H9 (cell line): ENCODE measurements around the gene DNAJC15. TPM values are rescaled to one million over a fixed set of nuclear protein-coding genes. Genes with fewer than 3 reads are reported as not detected.
A peak's percentile ranks its signal among the peaks of the same experiment; 100 is the strongest.
"Not testable (repeated sequence)": the region's sequence is repeated elsewhere in the genome, so short reads cannot be mapped to it uniquely, and the experiment has no call there.

ENCODE experiments used
- DNase-seq: peaks from one replicate; pipeline ENCODE4 v3.0.0-alpha.2; 2017
- H2AFZ ChIP-seq: one replicate; pipeline ENCODE4 v1.6.1; 2013; ENCODE audit warnings: mild to moderate bottlenecking, low read length, control low read depth, moderate library complexity
- H2AK5ac ChIP-seq: 2 replicates; pipeline ENCODE4 v1.6.1; 2013; ENCODE audit warnings: low read length, control low read depth, mixed read lengths; ENCODE audit not compliant: insufficient read length
- H2BK120ac ChIP-seq: one replicate; pipeline ENCODE4 v1.6.1; 2013; ENCODE audit warnings: low read depth, mild to moderate bottlenecking, low read length, control low read depth, inconsistent platforms; ENCODE audit not compliant: poor library complexity, severe bottlenecking
- H2BK12ac ChIP-seq: 2 replicates; pipeline ENCODE4 v1.6.1; 2013; ENCODE audit warnings: low read length, control low read depth, mixed read lengths, low read depth; ENCODE audit not compliant: insufficient read length
- H2BK15ac ChIP-seq: 2 replicates; pipeline ENCODE4 v1.6.1; 2013; ENCODE audit warnings: low read depth, low read length, control low read depth
- H2BK20ac ChIP-seq: one replicate; pipeline ENCODE4 v1.6.1; 2013; ENCODE audit warnings: low read depth, mild to moderate bottlenecking, low read length, control low read depth, inconsistent platforms; ENCODE audit not compliant: poor library complexity, severe bottlenecking
- H2BK5ac ChIP-seq: 2 replicates; pipeline ENCODE4 v1.6.1; 2013; ENCODE audit warnings: low read length, control low read depth, mixed read lengths; ENCODE audit not compliant: insufficient read length
- H3K14ac ChIP-seq: 2 replicates; pipeline ENCODE4 v1.6.1; 2013; ENCODE audit warnings: low read length, control low read depth; ENCODE audit not compliant: insufficient read depth
- H3K18ac ChIP-seq: 2 replicates; pipeline ENCODE4 v1.6.1; 2013; ENCODE audit warnings: low read depth, mild to moderate bottlenecking, mixed read lengths, low read length, control low read depth; ENCODE audit not compliant: insufficient read length
- H3K23ac ChIP-seq: 2 replicates; pipeline ENCODE4 v1.6.1; 2013; ENCODE audit warnings: low read length, control low read depth, mixed read lengths, low read depth; ENCODE audit not compliant: insufficient read length
- H3K23me2 ChIP-seq: 2 replicates; pipeline ENCODE4 v1.6.1; 2013; ENCODE audit warnings: low read depth, mild to moderate bottlenecking, mixed read lengths, low read length, control low read depth; ENCODE audit not compliant: insufficient read length, poor library complexity, severe bottlenecking
- H3K27ac ChIP-seq: 2 replicates; pipeline ENCODE4 v1.5.1; 2013; ENCODE audit warnings: low read length, control low read depth, mixed read lengths, low read depth; ENCODE audit not compliant: insufficient read length
- H3K27me3 ChIP-seq: 2 replicates; pipeline ENCODE4 v1.6.1; 2013; ENCODE audit warnings: low read length, control low read depth, inconsistent platforms; ENCODE audit not compliant: insufficient read depth
- H3K4ac ChIP-seq: 2 replicates; pipeline ENCODE4 v1.6.1; 2013; ENCODE audit warnings: low read depth, mild to moderate bottlenecking, control low read depth, inconsistent platforms, low read length, moderate library complexity
- H3K4me1 ChIP-seq: 2 replicates; pipeline ENCODE4 v1.6.1; 2013; ENCODE audit warnings: low read length, control low read depth, inconsistent platforms; ENCODE audit not compliant: insufficient read depth
- H3K4me2 ChIP-seq: 2 replicates; pipeline ENCODE4 v1.6.1; 2013; ENCODE audit warnings: low read length, control low read depth, mixed read lengths; ENCODE audit not compliant: insufficient read length, insufficient read depth
- H3K56ac ChIP-seq: 2 replicates; pipeline ENCODE4 v1.6.1; 2013; ENCODE audit warnings: low read depth, mild to moderate bottlenecking, mixed read lengths, low read length, control low read depth; ENCODE audit not compliant: insufficient read length
- H3K79me1 ChIP-seq: 2 replicates; pipeline ENCODE4 v1.6.1; 2013; ENCODE audit warnings: low read depth, mild to moderate bottlenecking, moderate library complexity, low read length, control low read depth, inconsistent platforms; ENCODE audit not compliant: insufficient read depth, poor library complexity, severe bottlenecking
- H3K79me2 ChIP-seq: 2 replicates; pipeline ENCODE4 v1.6.1; 2013; ENCODE audit warnings: low read length, control low read depth, inconsistent platforms; ENCODE audit not compliant: insufficient read depth
- H3K9ac ChIP-seq: 2 replicates; pipeline ENCODE4 v1.6.1; 2013; ENCODE audit warnings: low read length, control low read depth, mixed read lengths; ENCODE audit not compliant: insufficient read length; ENCODE audit errors: extremely low read depth
- H3K9me3 ChIP-seq: one replicate; pipeline ENCODE4 v1.6.1; 2013; ENCODE audit warnings: low read depth, low read length, inconsistent platforms; ENCODE audit not compliant: control insufficient read depth
- H3T11ph ChIP-seq: one replicate; pipeline ENCODE4 v1.6.1; 2013; ENCODE audit warnings: mild to moderate bottlenecking, low read length, control low read depth, inconsistent platforms
- H4K20me1 ChIP-seq: one replicate; pipeline ENCODE4 v1.6.1; 2013; ENCODE audit not compliant: control insufficient read depth, insufficient read length, insufficient read depth
- H4K5ac ChIP-seq: 2 replicates; pipeline ENCODE4 v1.6.1; 2013; ENCODE audit warnings: low read depth, mild to moderate bottlenecking, mixed read lengths, low read length, control low read depth; ENCODE audit not compliant: insufficient read length
- H4K8ac ChIP-seq: replicated peaks from 2 replicates; pipeline ENCODE4 v1.6.1; 2013; ENCODE audit warnings: low read length, control low read depth, mixed read lengths, low read depth; ENCODE audit not compliant: insufficient read length
- H4K91ac ChIP-seq: 2 replicates; pipeline ENCODE4 v1.6.1; 2013; ENCODE audit warnings: low read depth, mild to moderate bottlenecking, moderate library complexity, mixed read lengths, low read length, control low read depth; ENCODE audit not compliant: insufficient read length
- H3K27ac Mint-ChIP-seq, 3 experiments: 2 replicates in 2 of 3; 3 replicates in 1 of 3; pipeline ENCODE4 v1.8.0; 2020 to 2021; ENCODE audit warnings: mixed read lengths in 3 of 3, mild to moderate bottlenecking in 1 of 3, moderate library complexity in 1 of 3
- H3K27me3 Mint-ChIP-seq: 2 replicates; pipeline ENCODE4 v1.8.0; 2021; ENCODE audit warnings: low read depth, mild to moderate bottlenecking, moderate library complexity, mixed read lengths
- H3K36me3 Mint-ChIP-seq, 3 experiments: 2 replicates in 2 of 3; 3 replicates in 1 of 3; pipeline ENCODE4 v1.8.0; 2020 to 2021; ENCODE audit warnings: low read depth in 3 of 3, mixed read lengths in 3 of 3; ENCODE audit not compliant: insufficient read depth in 1 of 3
- H3K4me1 Mint-ChIP-seq, 2 experiments: 2 replicates each; pipeline ENCODE4 v1.8.0; 2020; ENCODE audit warnings: mixed read lengths in 2 of 2
- H3K4me3 Mint-ChIP-seq, 2 experiments: 2 replicates in 1 of 2; 3 replicates in 1 of 2; pipeline ENCODE4 v1.8.0; 2020 to 2021; ENCODE audit warnings: mild to moderate bottlenecking in 2 of 2, mixed read lengths in 2 of 2, moderate library complexity in 1 of 2
- H3K9me3 Mint-ChIP-seq, 2 experiments: 2 replicates in 1 of 2; 3 replicates in 1 of 2; pipeline ENCODE4 v1.8.0; 2020; ENCODE audit warnings: mild to moderate bottlenecking in 2 of 2, mixed read lengths in 2 of 2, moderate library complexity in 1 of 2
- CTCF ChIP-seq: fragments of 200-600 bp; sonication (generic); conservative IDR thresholded peaks from 3 replicates; pipeline ENCODE4 v1.8.0; 2021; ENCODE audit warnings: antibody characterized with exemption, mild to moderate bottlenecking
- WGBS: extraction: QIAGEN DNeasy Blood & Tissue Kit; methylation state at CpG from one replicate; pipeline ENCODE4 v1.1.7; 2013; ENCODE audit warnings: missing lambda C conversion rate, low lambda C conversion rate, mixed read lengths; ENCODE audit not compliant: insufficient read length; ENCODE audit errors: extremely low coverage; 5-methylcytosine and 5-hydroxymethylcytosine counted together
- total RNA-seq: library from RNA; stranded (reverse); gene quantifications from 2 replicates; pipeline ENCODE4 v1.2.1, GENCODE V29; 2021

Gene DNAJC15
- total RNA-seq, 1 experiment from 2014 or later, result 13.4 TPM

GRCh38 chr13:43039966-43040365 lies 16.6 kb downstream of the DNAJC15 start:
- Histone ChIP-seq H3K79me1 (no peaks in the 10 kb centered on the region), H4K20me1 (no peaks in the 10 kb centered on the region), H2AFZ (no peak overlapping the region), H3K4me1 (no peaks in the 10 kb centered on the region; the same call in 1 of the 2 replicates), H4K8ac (no peak overlapping the region), H3K4me2 (no peak overlapping the region), H3K27me3 (no peaks in the 10 kb centered on the region), H2AK5ac (no peak overlapping the region), H2BK15ac (no peak overlapping the region), H4K5ac (no peak overlapping the region), H3T11ph (no peak overlapping the region), H3K14ac (no peak overlapping the region), H2BK5ac (no peak overlapping the region), H2BK12ac (no peak overlapping the region), H3K79me2 (peaks cover 3% of the 10 kb centered on the region; the same call in 1 of the 2 replicates), H3K56ac (no peak overlapping the region), H3K18ac (no peak overlapping the region), H3K4ac (no peak overlapping the region), H3K9ac (no peak overlapping the region), H2BK120ac (no peak overlapping the region), H4K91ac (no peak overlapping the region), H3K23ac (no peak overlapping the region), H3K23me2 (no peaks in the 10 kb centered on the region), H3K9me3 (no peaks in the 10 kb centered on the region), H3K27ac (no peak overlapping the region), H2BK20ac (no peak overlapping the region)
- WGBS, result no CpG with 5 or more reads among the region's 2 CpGs
- Mint-ChIP-seq H3K9me3 (no peaks in the 10 kb centered on the region; a peak in 2 of 5 replicates), H3K4me1 (peaks cover 44 to 47% of the 10 kb centered on the region in 2 experiments), H3K36me3 (peaks cover 4 to 27% (median 4%) of the 10 kb centered on the region in 3 experiments; a peak in 6 of 7 replicates), H3K27me3 (no peaks in the 10 kb centered on the region), H3K4me3 (no peak overlapping the region), H3K27ac (peak overlapping the region in 1 of 3 experiments; percentile 73; a peak in 1 of 7 replicates)
- no peak for DNase-seq
- TF ChIP-seq CTCF, result no peak

GRCh38 chr13:43040581-43041368 lies 17.4 kb downstream of the DNAJC15 start:
- Mint-ChIP-seq H3K27ac (peak overlapping the region; percentile 17 to 89 (median 38); a peak in 6 of 7 replicates), H3K4me3 (peak overlapping the region; percentile 8 to 38; a peak in 3 of 5 replicates), H3K36me3 (peaks cover 4 to 29% (median 4%) of the 10 kb centered on the region in 3 experiments; a peak in 6 of 7 replicates), H3K4me1 (peaks cover 44 to 50% of the 10 kb centered on the region in 2 experiments)
- H2AFZ ChIP-seq, H3K9me3 ChIP-seq, H3K79me2 ChIP-seq, H3K27me3 Mint-ChIP-seq, H3K9me3 Mint-ChIP-seq, H3K23ac ChIP-seq, H3K18ac ChIP-seq, H2BK15ac ChIP-seq, H2BK5ac ChIP-seq, H3K79me1 ChIP-seq, H3K4me2 ChIP-seq, H4K8ac ChIP-seq, H4K20me1 ChIP-seq, H3T11ph ChIP-seq, H2AK5ac ChIP-seq, H3K4me1 ChIP-seq, H3K56ac ChIP-seq, H3K9ac ChIP-seq, DNase-seq, H3K23me2 ChIP-seq, H4K91ac ChIP-seq, H3K14ac ChIP-seq, H3K4ac ChIP-seq, H3K27me3 ChIP-seq, H2BK120ac ChIP-seq, H3K27ac ChIP-seq, H4K5ac ChIP-seq, H2BK20ac ChIP-seq, H2BK12ac ChIP-seq: not testable (repeated sequence)
- WGBS, result no CpG with 5 or more reads among the region's 13 CpGs
